GM23248 (cell line): ENCODE results near the gene COBLL1.

ENCODE experiments used
- EZH2 ChIP-seq: fragments of 200-600 bp; sonication (generic); IDR thresholded peaks from 2 replicates; pipeline ENCODE4 v1.6.1; 2018; ENCODE audit warnings: antibody characterized with exemption, mild to moderate bottlenecking; ENCODE audit not compliant: insufficient read depth, poor library complexity, severe bottlenecking
- EZH2phosphoT487 ChIP-seq: fragments of 200-600 bp; sonication (generic); IDR thresholded peaks from 2 replicates; pipeline ENCODE4 v1.6.1; 2018; ENCODE audit warnings: antibody characterized with exemption, moderate library complexity, mild to moderate bottlenecking, low read depth; ENCODE audit not compliant: insufficient read depth

DNA sequence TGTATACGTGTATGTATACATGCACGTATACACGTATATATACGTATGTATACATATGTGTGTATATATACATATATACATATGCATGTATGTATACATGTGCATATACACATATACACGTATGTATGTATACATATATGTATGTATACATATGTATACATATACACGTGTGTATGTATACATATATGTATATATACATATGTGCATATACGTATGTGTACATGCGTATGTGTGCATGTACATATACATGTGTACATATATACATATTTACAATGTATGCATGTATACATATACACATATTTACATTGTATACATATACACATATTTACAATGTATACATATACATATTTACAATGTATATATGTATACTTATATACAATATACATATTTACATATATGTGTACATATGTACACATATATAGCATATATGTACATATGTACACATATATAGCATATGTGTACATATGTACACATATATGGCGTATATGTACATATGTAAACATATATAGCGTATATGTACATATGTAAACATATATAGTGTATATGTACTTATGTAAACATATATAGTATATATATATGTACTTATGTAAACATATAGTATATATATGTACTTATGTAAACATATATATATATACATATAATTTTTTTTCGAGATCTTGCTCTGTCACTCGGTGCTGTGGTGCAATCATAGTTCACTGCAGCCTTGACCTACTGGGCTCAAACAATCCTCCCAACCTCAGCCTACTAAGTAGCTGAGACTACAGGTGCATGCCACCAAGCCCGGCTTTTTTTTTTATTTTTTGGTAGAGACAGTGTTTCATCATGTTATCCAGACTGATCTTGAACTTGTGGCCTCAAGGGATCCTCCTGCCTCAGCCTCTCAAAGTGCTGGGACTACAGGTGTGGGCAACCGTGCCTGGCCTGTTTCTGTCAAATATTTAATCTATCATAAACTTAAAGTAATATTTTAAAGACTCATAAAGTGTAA is 23.2 kb downstream of the COBLL1 start:
- TF ChIP-seq EZH2 (no peak), EZH2phosphoT487 (no peak)
